Measurements from ENCODE around the gene RWDD1.

RWDD1 gene

DNA sequence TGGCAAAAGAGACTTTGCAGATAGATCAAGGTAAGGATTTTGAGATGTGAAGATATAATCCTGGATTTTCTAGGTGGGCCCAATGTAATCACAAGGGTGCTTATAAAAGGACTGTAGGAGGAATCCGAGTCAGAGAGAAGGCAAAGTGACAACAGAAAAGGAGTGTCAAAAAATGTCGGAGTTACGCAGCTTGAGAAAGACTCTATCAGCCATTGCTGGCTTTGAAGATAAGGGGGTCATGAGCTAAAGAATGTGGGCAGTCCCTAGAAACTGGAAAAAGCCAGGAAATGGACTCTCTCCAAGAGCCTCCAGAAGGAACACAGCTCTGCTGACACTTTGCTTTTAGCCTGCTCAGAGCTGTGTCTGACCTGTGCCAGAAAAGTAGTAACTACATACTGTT, 8.7 kb upstream of the RWDD1 start:
- Histone ChIP-seq H3K36me3 (ENCODE audit: control insufficient read depth, insufficient read depth, low read length) (no peaks in the 10 kb centered on the region), H3K4me2 (ENCODE audit: low read length) (peak overlapping the region; percentile 23), H3K27me3 (ENCODE audit: control insufficient read depth, insufficient read depth, low read length) (no peaks in the 10 kb centered on the region), H3K4me3 (ENCODE audit: low read depth, low read length) (no peak overlapping the region), H3K9ac (no peak overlapping the region), H3K4me1 (peaks cover 40% of the 10 kb centered on the region), H3K79me2 (no peaks in the 10 kb centered on the region), H3K27ac (peak overlapping the region; percentile 63), H3K9me3 (ENCODE audit: control insufficient read depth, low read length) (no peaks in the 10 kb centered on the region), H2AFZ (peak overlapping the region; percentile 76)
- TF ChIP-seq, protein P1, sequence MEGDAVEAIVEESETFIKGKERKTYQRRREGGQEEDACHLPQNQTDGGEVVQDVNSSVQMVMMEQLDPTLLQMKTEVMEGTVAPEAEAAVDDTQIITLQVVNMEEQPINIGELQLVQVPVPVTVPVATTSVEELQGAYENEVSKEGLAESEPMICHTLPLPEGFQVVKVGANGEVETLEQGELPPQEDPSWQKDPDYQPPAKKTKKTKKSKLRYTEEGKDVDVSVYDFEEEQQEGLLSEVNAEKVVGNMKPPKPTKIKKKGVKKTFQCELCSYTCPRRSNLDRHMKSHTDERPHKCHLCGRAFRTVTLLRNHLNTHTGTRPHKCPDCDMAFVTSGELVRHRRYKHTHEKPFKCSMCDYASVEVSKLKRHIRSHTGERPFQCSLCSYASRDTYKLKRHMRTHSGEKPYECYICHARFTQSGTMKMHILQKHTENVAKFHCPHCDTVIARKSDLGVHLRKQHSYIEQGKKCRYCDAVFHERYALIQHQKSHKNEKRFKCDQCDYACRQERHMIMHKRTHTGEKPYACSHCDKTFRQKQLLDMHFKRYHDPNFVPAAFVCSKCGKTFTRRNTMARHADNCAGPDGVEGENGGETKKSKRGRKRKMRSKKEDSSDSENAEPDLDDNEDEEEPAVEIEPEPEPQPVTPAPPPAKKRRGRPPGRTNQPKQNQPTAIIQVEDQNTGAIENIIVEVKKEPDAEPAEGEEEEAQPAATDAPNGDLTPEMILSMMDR (IDR thresholded peaks at IDR 0.05) = no peak

DNA sequence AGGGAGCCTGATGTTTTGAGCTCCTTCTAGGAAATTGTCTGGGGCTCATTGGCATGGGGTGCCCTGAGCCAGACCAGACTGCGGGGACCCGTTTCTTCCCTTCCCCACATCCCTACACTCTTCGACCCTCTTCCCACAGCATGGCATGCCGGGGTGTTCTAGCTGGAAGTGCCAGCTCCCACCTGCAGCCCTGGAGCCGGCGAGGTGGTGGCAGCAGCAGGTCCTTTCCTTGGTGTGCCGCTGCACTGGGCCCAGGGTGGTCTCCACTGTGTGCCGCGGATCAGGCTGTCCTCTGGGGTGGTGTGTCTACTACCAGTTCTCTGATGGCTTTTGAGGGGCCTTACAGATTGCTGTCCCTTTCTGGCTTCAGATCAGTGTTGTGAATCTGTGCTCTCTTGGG, 7.5 kb upstream of the RWDD1 start:
- H3K27ac ChIP-seq = no peak overlapping the region
- TF ChIP-seq, protein P1 (IDR thresholded peaks at IDR 0.05) = no peak
- no peaks in the 10 kb centered on the region for H3K9me3 ChIP-seq (ENCODE audit: control insufficient read depth, low read length)
- no peak overlapping the region for H2AFZ ChIP-seq
- peaks cover 32% of the 10 kb centered on the region for H3K4me1 ChIP-seq
- no peaks in the 10 kb centered on the region for H3K79me2 ChIP-seq
- no peak overlapping the region for H3K9ac ChIP-seq
- H3K4me2 ChIP-seq (ENCODE audit: low read length) = no peak overlapping the region
- no peak overlapping the region for H3K4me3 ChIP-seq (ENCODE audit: low read depth, low read length)
- H3K27me3 ChIP-seq (ENCODE audit: control insufficient read depth, insufficient read depth, low read length) = no peaks in the 10 kb centered on the region
- no peaks in the 10 kb centered on the region for H3K36me3 ChIP-seq (ENCODE audit: control insufficient read depth, insufficient read depth, low read length)

DNA sequence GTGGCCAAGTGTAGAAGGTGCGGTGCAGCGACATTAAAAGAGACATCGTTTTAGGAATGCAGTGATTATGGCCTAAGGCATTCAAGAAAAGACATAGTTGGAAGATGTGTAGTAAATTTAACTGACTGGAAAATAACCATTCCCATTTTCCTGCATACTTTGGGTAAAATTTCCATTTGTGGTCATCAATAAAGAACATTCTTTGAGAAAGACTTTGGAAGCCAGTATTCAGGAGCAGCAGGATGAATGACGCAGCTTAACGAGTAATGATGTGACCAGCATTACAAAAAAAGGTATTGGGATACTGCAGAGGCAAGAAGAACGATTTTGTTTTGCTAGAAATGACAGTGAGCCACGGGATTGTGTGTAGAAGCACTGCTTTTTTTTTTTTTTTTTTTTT, 7.0 kb upstream of the RWDD1 start:
- no peak overlapping the region for H2AFZ ChIP-seq
- H3K27me3 ChIP-seq (ENCODE audit: control insufficient read depth, insufficient read depth, low read length) = no peaks in the 10 kb centered on the region
- H3K9me3 ChIP-seq (ENCODE audit: control insufficient read depth, low read length) = no peaks in the 10 kb centered on the region
- no peaks in the 10 kb centered on the region for H3K79me2 ChIP-seq
- TF ChIP-seq, protein P1 (IDR thresholded peaks at IDR 0.05) = no peak
- H3K4me2 ChIP-seq (ENCODE audit: low read length) = no peak overlapping the region
- no peaks in the 10 kb centered on the region for H3K36me3 ChIP-seq (ENCODE audit: control insufficient read depth, insufficient read depth, low read length)
- H3K4me3 ChIP-seq (ENCODE audit: low read depth, low read length) = no peak overlapping the region
- H3K4me1 ChIP-seq = peaks cover 27% of the 10 kb centered on the region
- H3K27ac ChIP-seq = no peak overlapping the region
- H3K9ac ChIP-seq = no peak overlapping the region

DNA sequence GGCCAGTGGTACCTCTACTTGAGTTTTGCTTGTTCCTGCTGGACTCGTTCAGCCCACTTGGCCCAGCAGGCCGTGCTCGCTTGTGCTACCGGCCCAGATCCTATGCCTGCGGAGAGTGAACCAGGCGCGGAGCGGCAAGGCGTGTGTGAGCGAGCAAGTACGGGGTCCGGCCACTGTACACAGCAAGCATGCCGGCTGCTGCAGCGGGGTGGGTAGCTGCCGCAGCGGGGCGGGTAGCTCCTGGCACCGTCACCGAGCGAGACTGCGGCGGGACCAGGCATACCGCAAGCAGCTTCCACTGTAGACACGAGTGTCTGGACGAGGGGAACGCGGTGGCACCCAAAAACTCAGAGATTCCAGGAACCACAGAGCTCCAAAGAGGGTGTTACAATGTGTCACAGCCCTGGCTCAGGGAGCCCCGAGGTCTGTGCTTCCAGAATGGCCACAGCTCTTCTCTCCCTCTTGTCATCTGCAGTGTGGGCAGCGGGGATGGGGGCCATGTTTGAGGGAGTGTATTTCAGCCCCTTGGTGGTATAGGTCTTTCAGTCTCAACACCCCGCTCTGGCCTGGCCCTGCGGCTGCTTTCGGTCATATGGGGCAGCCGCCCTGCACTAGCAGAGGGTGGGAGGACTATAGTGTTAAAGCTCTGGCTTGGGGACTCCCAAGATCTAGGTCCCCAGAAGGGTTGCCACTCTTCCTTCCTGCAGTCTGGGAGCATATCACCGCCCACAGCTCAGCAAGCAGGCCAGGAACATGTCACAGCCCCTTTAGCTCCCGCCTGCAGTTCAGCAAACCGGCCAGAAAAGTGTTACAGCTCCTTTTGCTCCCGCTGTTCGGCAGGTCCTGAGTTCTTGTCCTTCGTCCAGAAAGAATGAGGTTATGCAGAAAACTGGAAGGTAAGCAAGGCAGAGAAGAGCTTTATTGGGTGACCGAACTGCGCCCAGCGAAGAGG, 6.1 kb upstream of the RWDD1 start:
- no peaks in the 10 kb centered on the region for H3K36me3 ChIP-seq (ENCODE audit: control insufficient read depth, insufficient read depth, low read length)
- no peak overlapping the region for H3K27ac ChIP-seq
- TF ChIP-seq, protein P1 (IDR thresholded peaks at IDR 0.05) = no peak

More for the DNA sequence above, 6.1 kb upstream of the RWDD1 start:
- H3K9ac ChIP-seq = no peak overlapping the region
- H3K79me2 ChIP-seq = no peaks in the 10 kb centered on the region
- H3K9me3 ChIP-seq (ENCODE audit: control insufficient read depth, low read length) = no peaks in the 10 kb centered on the region
- peaks cover 26% of the 10 kb centered on the region for H3K4me1 ChIP-seq
- no peaks in the 10 kb centered on the region for H3K27me3 ChIP-seq (ENCODE audit: control insufficient read depth, insufficient read depth, low read length)
- H3K4me2 ChIP-seq (ENCODE audit: low read length) = no peak overlapping the region
- peak overlapping the region; percentile 77 for H2AFZ ChIP-seq
- H3K4me3 ChIP-seq (ENCODE audit: low read depth, low read length) = no peak overlapping the region
